Keratinocyte (primary cell): ENCODE results near the gene ARMC8. TPM values are rescaled to one million over a fixed set of nuclear protein-coding genes. Genes with fewer than 3 reads are reported as not detected.

ENCODE experiments used
- DNase-seq: peaks from one replicate; pipeline ENCODE4 v3.0.0-alpha.2; 2011; ENCODE audit warnings: low read depth, missing footprints, low spot score
- FAIRE-seq: peaks from 2 replicates; lab custom pipeline; 2011; peaks lifted over from hg19 to GRCh38; lab: Jason Lieb, UNC
- H2AFZ ChIP-seq: 2 replicates; pipeline ENCODE4 v1.6.0; 2012; ENCODE audit warnings: low read length, control low read depth, inconsistent platforms; ENCODE audit not compliant: control insufficient read depth
- H3K27ac ChIP-seq: 2 replicates; pipeline ENCODE4 v1.5.1; 2011; ENCODE audit warnings: low read length; ENCODE audit not compliant: control insufficient read depth, insufficient read depth
- H3K27me3 ChIP-seq: 3 replicates; pipeline ENCODE4 v1.6.0; 2011; ENCODE audit warnings: low read length; ENCODE audit not compliant: control insufficient read depth, insufficient read depth; ENCODE audit errors: extremely low read depth
- H3K36me3 ChIP-seq, 2 experiments: 2 replicates in 1 of 2; 3 replicates in 1 of 2; pipeline ENCODE4 v1.5.1; 2011; ENCODE audit warnings: low read length in 2 of 2, mild to moderate bottlenecking in 1 of 2; ENCODE audit not compliant: control insufficient read depth in 2 of 2, insufficient read depth in 2 of 2; ENCODE audit errors: extremely low read depth in 1 of 2
- H3K4me1 ChIP-seq: 3 replicates; pipeline ENCODE4 v1.5.1; 2011; ENCODE audit warnings: low read length; ENCODE audit not compliant: control insufficient read depth, insufficient read depth; ENCODE audit errors: extremely low read depth
- H3K4me2 ChIP-seq: 3 replicates; pipeline ENCODE4 v1.6.0; 2011; ENCODE audit warnings: low read depth, low read length; ENCODE audit not compliant: control insufficient read depth, insufficient read depth; ENCODE audit errors: extremely low read depth
- H3K4me3 ChIP-seq, 3 experiments: fragments of 200-600 bp in 1 of 3; sonication (generic) in 1 of 3; 2 replicates in 2 of 3; 3 replicates in 1 of 3; pipeline ENCODE4 v1.5.1; 2011 to 2016; ENCODE audit warnings: low read length in 3 of 3, mild to moderate bottlenecking in 3 of 3, control low read depth in 2 of 3, inconsistent platforms in 1 of 3, low read depth in 1 of 3, mixed read lengths in 1 of 3, mixed run types in 1 of 3, moderate library complexity in 1 of 3; ENCODE audit not compliant: control insufficient read depth in 2 of 3, insufficient read depth in 2 of 3; ENCODE audit errors: extremely low read depth in 1 of 3
- H3K79me2 ChIP-seq: 2 replicates; pipeline ENCODE4 v1.6.0; 2012; ENCODE audit warnings: low read length; ENCODE audit not compliant: control insufficient read depth, insufficient read depth
- H3K9ac ChIP-seq: 3 replicates; pipeline ENCODE4 v1.6.0; 2011; ENCODE audit warnings: low read length; ENCODE audit not compliant: control insufficient read depth, insufficient read depth; ENCODE audit errors: extremely low read depth
- H3K9me1 ChIP-seq: 3 replicates; pipeline ENCODE4 v1.6.0; 2011; ENCODE audit warnings: low read length; ENCODE audit not compliant: control insufficient read depth, insufficient read depth; ENCODE audit errors: extremely low read depth
- H3K9me3 ChIP-seq: 2 replicates; pipeline ENCODE4 v1.5.1; 2012; ENCODE audit warnings: low read depth, low read length; ENCODE audit not compliant: control insufficient read depth
- H4K20me1 ChIP-seq: 3 replicates; pipeline ENCODE4 v1.6.0; 2011; ENCODE audit warnings: low read length; ENCODE audit not compliant: control insufficient read depth, insufficient read depth; ENCODE audit errors: extremely low read depth
- EZH2 ChIP-seq: IDR thresholded peaks from one replicate; pipeline ENCODE4 v1.6.1; 2012; ENCODE audit warnings: inconsistent platforms, mild to moderate bottlenecking, low read length, moderate library complexity
- dilution Hi-C: fragments of 300-500 bp; cut with MboI; formaldehyde crosslinking; loops from one replicate; pipeline ENCODE4 v1.7.0; 2020; ENCODE audit warnings: low sequenced_read_pairs; ENCODE audit not compliant: extremely low pct_ligation_motif_present
- polyA plus RNA-seq, 5 experiments: library from polyadenylated mRNA; depleted of rRNA in 3 of 5; stranded (reverse) in 3 of 5; stranded (forward) in 1 of 5; unstranded in 1 of 5; fragments of >200 nt; gene quantifications; 1 replicate in 1 of 5; 2 replicates in 3 of 5; 3 replicates in 1 of 5; pipeline versions ENCODE4 v1.2.1 to v1.2.3, GENCODE V29; 2011 to 2012; ENCODE audit warnings: missing spikeins in 2 of 5, low read depth in 1 of 5, low replicate concordance in 1 of 5
- TF ChIP-seq, protein P1 (sequence below), 3 experiments: IDR thresholded peaks in 1 of 3; conservative IDR thresholded peaks in 1 of 3; optimal IDR thresholded peaks in 1 of 3; 2 replicates in 2 of 3; 3 replicates in 1 of 3; pipeline versions ENCODE3 to v1.5.1; 2011; ENCODE audit warnings: low read length in 3 of 3, mild to moderate bottlenecking in 3 of 3, moderate library complexity in 2 of 3, control low read depth in 1 of 3, inconsistent platforms in 1 of 3; ENCODE audit not compliant: insufficient read depth in 2 of 3; ENCODE audit errors: extremely low read depth in 1 of 3

Gene ARMC8
- polyA plus RNA-seq, 1 donor (not counting 4 experiments of a cell fraction or from before 2014, with no cell fraction given) = 50.8 TPM

- H3K27ac ChIP-seq = no peak overlapping the region
- dilution Hi-C loops = no loop called here
- no peak for FAIRE-seq
Observed at GRCh38 chr3:138329984-138330293, 142.8 kb downstream of the ARMC8 start.

GRCh38 chr3:138331143-138331894 is 144.2 kb downstream of the ARMC8 start:
- DNase-seq (no peak), FAIRE-seq (no peak)
- Histone ChIP-seq H3K27me3 (peaks cover 3% of the 10 kb centered on the region), H3K4me1 (peaks cover 29% of the 10 kb centered on the region), H3K36me3 (no peaks in the 10 kb centered on the region), H3K9me1 (no peaks in the 10 kb centered on the region), H3K9ac (no peak overlapping the region), H3K79me2 (no peaks in the 10 kb centered on the region), H3K9me3 (no peaks in the 10 kb centered on the region), H2AFZ (no peak overlapping the region), H4K20me1 (no peaks in the 10 kb centered on the region), H3K4me3 (no peak overlapping the region), H3K4me2 (no peak overlapping the region), H3K27ac (no peak overlapping the region)
- dilution Hi-C loops = no loop called here
- no peak for TF ChIP-seq EZH2
- TF ChIP-seq, protein P1, sequence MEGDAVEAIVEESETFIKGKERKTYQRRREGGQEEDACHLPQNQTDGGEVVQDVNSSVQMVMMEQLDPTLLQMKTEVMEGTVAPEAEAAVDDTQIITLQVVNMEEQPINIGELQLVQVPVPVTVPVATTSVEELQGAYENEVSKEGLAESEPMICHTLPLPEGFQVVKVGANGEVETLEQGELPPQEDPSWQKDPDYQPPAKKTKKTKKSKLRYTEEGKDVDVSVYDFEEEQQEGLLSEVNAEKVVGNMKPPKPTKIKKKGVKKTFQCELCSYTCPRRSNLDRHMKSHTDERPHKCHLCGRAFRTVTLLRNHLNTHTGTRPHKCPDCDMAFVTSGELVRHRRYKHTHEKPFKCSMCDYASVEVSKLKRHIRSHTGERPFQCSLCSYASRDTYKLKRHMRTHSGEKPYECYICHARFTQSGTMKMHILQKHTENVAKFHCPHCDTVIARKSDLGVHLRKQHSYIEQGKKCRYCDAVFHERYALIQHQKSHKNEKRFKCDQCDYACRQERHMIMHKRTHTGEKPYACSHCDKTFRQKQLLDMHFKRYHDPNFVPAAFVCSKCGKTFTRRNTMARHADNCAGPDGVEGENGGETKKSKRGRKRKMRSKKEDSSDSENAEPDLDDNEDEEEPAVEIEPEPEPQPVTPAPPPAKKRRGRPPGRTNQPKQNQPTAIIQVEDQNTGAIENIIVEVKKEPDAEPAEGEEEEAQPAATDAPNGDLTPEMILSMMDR (optimal IDR thresholded peaks at IDR 0.05 in 1 of 3, IDR thresholded peaks at IDR 0.05 in 1 of 3, conservative IDR thresholded peaks at IDR 0.05 in 1 of 3; ENCODE audit: extremely low read depth in 1 of 3, insufficient read depth in 2 of 3, low read length in 3 of 3) = peak; percentile 20 to 42 (median 35)

More at GRCh38 chr3:138329984-138330293, 142.8 kb downstream of the ARMC8 start:
- no peak for DNase-seq
- H3K4me1 ChIP-seq = peaks cover 37% of the 10 kb centered on the region
- H3K27me3 ChIP-seq = peaks cover 3% of the 10 kb centered on the region
- no peaks in the 10 kb centered on the region for H3K9me3 ChIP-seq
- H3K9ac ChIP-seq = no peak overlapping the region
- H3K79me2 ChIP-seq = no peaks in the 10 kb centered on the region
- TF ChIP-seq, protein P1 (optimal IDR thresholded peaks at IDR 0.05 in 1 of 3, IDR thresholded peaks at IDR 0.05 in 1 of 3, conservative IDR thresholded peaks at IDR 0.05 in 1 of 3; ENCODE audit: extremely low read depth in 1 of 3, insufficient read depth in 2 of 3, low read length in 3 of 3) = no peak
- no peak for TF ChIP-seq EZH2
- H2AFZ ChIP-seq = peak overlapping the region; percentile 75
- no peaks in the 10 kb centered on the region for H3K36me3 ChIP-seq
- no peaks in the 10 kb centered on the region for H4K20me1 ChIP-seq
- peak overlapping the region in 2 of 3 experiments; percentile 35 to 68 for H3K4me3 ChIP-seq
- H3K4me2 ChIP-seq = peak overlapping the region; percentile 84
- H3K9me1 ChIP-seq = no peaks in the 10 kb centered on the region
